Skin epidermis (tissue), 12 donors: ENCODE measurements around the gene PDZRN3.

ENCODE experiments used
- H3K27ac ChIP-seq, 21 experiments: fragments of 200-600 bp; sonication (generic) in 11 of 21; one replicate each; pipeline ENCODE4 v1.5.0; 2020; ENCODE audit warnings: mild to moderate bottlenecking in 3 of 21, inconsistent platforms in 2 of 21, moderate library complexity in 2 of 21
- H3K4me3 ChIP-seq, 7 experiments: fragments of 200-600 bp; sonication (generic) in 2 of 7; one replicate each; pipeline ENCODE4 v1.5.0; 2020; ENCODE audit warnings: inconsistent platforms in 2 of 7, mild to moderate bottlenecking in 2 of 7, moderate library complexity in 1 of 7

The PDZRN3 gene

GRCh38 chr3:73504852-73505251 is 119.9 kb downstream of the PDZRN3 start:
- no peak overlapping the region for H3K27ac ChIP-seq
- no peak overlapping the region for H3K4me3 ChIP-seq

- H3K4me3 ChIP-seq, result no peak overlapping the region
- no peak overlapping the region for H3K27ac ChIP-seq
These were observed 120.5 kb downstream of the PDZRN3 start for GRCh38 chr3:73504239-73504638.

- no peak overlapping the region for H3K4me3 ChIP-seq
- no peak overlapping the region for H3K27ac ChIP-seq
These were observed 121.0 kb downstream of the PDZRN3 start for GRCh38 chr3:73503781-73504180.

- Histone ChIP-seq H3K27ac (no peak overlapping the region), H3K4me3 (no peak overlapping the region)
These were observed 121.8 kb downstream of the PDZRN3 start for GRCh38 chr3:73502609-73503583.

- H3K4me3 ChIP-seq, result no peak overlapping the region
- no peak overlapping the region for H3K27ac ChIP-seq
These were observed 124.4 kb downstream of the PDZRN3 start for GRCh38 chr3:73500321-73500720.

GRCh38 chr3:73499787-73500186 is 125.0 kb downstream of the PDZRN3 start:
- Histone ChIP-seq H3K4me3 (no peak overlapping the region), H3K27ac (no peak overlapping the region)

GRCh38 chr3:73498764-73499622 is 125.7 kb downstream of the PDZRN3 start:
- Histone ChIP-seq H3K27ac (no peak overlapping the region), H3K4me3 (no peak overlapping the region)

GRCh38 chr3:73497646-73498406 is 126.9 kb downstream of the PDZRN3 start:
- Histone ChIP-seq H3K4me3 (no peak overlapping the region), H3K27ac (no peak overlapping the region)

- no peak overlapping the region for H3K27ac ChIP-seq
- no peak overlapping the region for H3K4me3 ChIP-seq
These were observed 131.0 kb downstream of the PDZRN3 start for GRCh38 chr3:73493543-73494308.

GRCh38 chr3:73492186-73492585 is 132.6 kb downstream of the PDZRN3 start:
- Histone ChIP-seq H3K27ac (no peak overlapping the region), H3K4me3 (no peak overlapping the region)

GRCh38 chr3:73491287-73491662 is 133.5 kb downstream of the PDZRN3 start:
- Histone ChIP-seq H3K4me3 (no peak overlapping the region), H3K27ac (no peak overlapping the region)

- no peak overlapping the region for H3K4me3 ChIP-seq
- no peak overlapping the region for H3K27ac ChIP-seq
These were observed 134.1 kb downstream of the PDZRN3 start for GRCh38 chr3:73490453-73491286.

GRCh38 chr3:73485877-73486330 is 138.8 kb downstream of the PDZRN3 start:
- H3K27ac ChIP-seq, result no peak overlapping the region

GRCh38 chr3:73484656-73485248 is 140.0 kb downstream of the PDZRN3 start:
- Histone ChIP-seq H3K27ac (no peak overlapping the region), H3K4me3 (no peak overlapping the region)

More at GRCh38 chr3:73485877-73486330, 138.8 kb downstream of the PDZRN3 start:
- H3K4me3 ChIP-seq, result no peak overlapping the region

GRCh38 chr3:73481888-73482287 is 142.9 kb downstream of the PDZRN3 start:
- Histone ChIP-seq H3K4me3 (no peak overlapping the region), H3K27ac (no peak overlapping the region)

- no peak overlapping the region for H3K27ac ChIP-seq
- H3K4me3 ChIP-seq, result no peak overlapping the region
These were observed 144.5 kb downstream of the PDZRN3 start for GRCh38 chr3:73480187-73480672.

- no peak overlapping the region for H3K27ac ChIP-seq
- H3K4me3 ChIP-seq, result no peak overlapping the region
These were observed 145.4 kb downstream of the PDZRN3 start for GRCh38 chr3:73479325-73479724.

- no peak overlapping the region for H3K27ac ChIP-seq
- no peak overlapping the region for H3K4me3 ChIP-seq
These were observed 145.9 kb downstream of the PDZRN3 start for GRCh38 chr3:73478858-73479257.
